ENCODE results near the gene PCDH9. TPM values are rescaled to one million over a fixed set of nuclear protein-coding genes. Genes with fewer than 3 reads are reported as not detected.

The PCDH9 gene
- total RNA-seq, 1 experiment from 2014 or later: 4.2 TPM

GRCh38 chr13:66937423-66937822, 292.7 kb downstream of the PCDH9 start:
- Histone ChIP-seq H3K27me3 (ENCODE audit: control insufficient read depth, insufficient read depth, low read length) (no peaks in the 10 kb centered on the region), H3K9me3 (ENCODE audit: control insufficient read depth, insufficient read depth, low read depth, low read length) (no peaks in the 10 kb centered on the region), H3K4me1 (ENCODE audit: control insufficient read depth, insufficient read depth, low read length) (no peaks in the 10 kb centered on the region), H3K4me3 (ENCODE audit: low read depth in 2 of 2, low read length in 2 of 2) (no peak overlapping the region), H3K36me3 (ENCODE audit: control insufficient read depth, insufficient read depth, low read length) (no peaks in the 10 kb centered on the region), H3K27ac (ENCODE audit: low read length) (no peak overlapping the region)
- TF ChIP-seq POLR2AphosphoS5 (IDR thresholded peaks at IDR 0.05; ENCODE audit: low read depth, low read length) (no peak), SIN3A (IDR thresholded peaks at IDR 0.05; ENCODE audit: borderline replicate concordance, insufficient read depth, low read depth, low read length) (no peak), CTCF (IDR thresholded peaks at IDR 0.05) (no peak), TCF7L2 (IDR thresholded peaks at IDR 0.05; ENCODE audit: low read depth, low read length) (no peak), REST (IDR thresholded peaks at IDR 0.05; ENCODE audit: insufficient read depth in 1 of 2, low read depth in 2 of 2, low read length in 1 of 2) (no peak)
- no TSS peak for BruUV-seq (replicated peaks)
- DNase-seq (ENCODE audit: low read depth, low spot score) (no peak), ATAC-seq (no peak)
- ChIA-PET POLR2A (no interaction called here), CTCF (no interaction called here)
- intact Hi-C loops (cut with micrococcal nuclease; ENCODE audit: unreplicated experiment): no loop called here
- in situ Hi-C loops (cut with HindIII; ENCODE audit: low pct_unique_long_range_greater_than_20kb, low sequenced_read_pairs): no loop called here

GRCh38 chr13:66933994-66934393, 296.1 kb downstream of the PCDH9 start:
- Histone ChIP-seq H3K36me3 (ENCODE audit: control insufficient read depth, insufficient read depth, low read length) (no peaks in the 10 kb centered on the region), H3K4me1 (ENCODE audit: control insufficient read depth, insufficient read depth, low read length) (no peaks in the 10 kb centered on the region), H3K27ac (ENCODE audit: low read length) (no peak overlapping the region), H3K9me3 (ENCODE audit: control insufficient read depth, insufficient read depth, low read depth, low read length) (no peaks in the 10 kb centered on the region), H3K27me3 (ENCODE audit: control insufficient read depth, insufficient read depth, low read length) (no peaks in the 10 kb centered on the region), H3K4me3 (ENCODE audit: low read depth in 2 of 2, low read length in 2 of 2) (no peak overlapping the region)
- intact Hi-C loops (cut with micrococcal nuclease; ENCODE audit: unreplicated experiment): no loop called here
- in situ Hi-C loops (cut with HindIII; ENCODE audit: low pct_unique_long_range_greater_than_20kb, low sequenced_read_pairs): no loop called here
- ChIA-PET CTCF (no interaction called here), POLR2A (no interaction called here)
- no peak for TF ChIP-seq TCF7L2 (IDR thresholded peaks at IDR 0.05; ENCODE audit: low read depth, low read length)
- TF ChIP-seq POLR2AphosphoS5 (IDR thresholded peaks at IDR 0.05; ENCODE audit: low read depth, low read length): no peak
- no peak for TF ChIP-seq CTCF (IDR thresholded peaks at IDR 0.05)
- TF ChIP-seq SIN3A (IDR thresholded peaks at IDR 0.05; ENCODE audit: borderline replicate concordance, insufficient read depth, low read depth, low read length): no peak
- TF ChIP-seq REST (IDR thresholded peaks at IDR 0.05; ENCODE audit: insufficient read depth in 1 of 2, low read depth in 2 of 2, low read length in 1 of 2): no peak
- no peak for ATAC-seq
- no peak for DNase-seq (ENCODE audit: low read depth, low spot score)
- BruUV-seq (replicated peaks): no TSS peak
